GM10847 (cell line): ENCODE measurements around the gene LRTM2.

Experiments used
- POLR2A ChIP-seq: IDR thresholded peaks from 2 replicates; pipeline ENCODE4 v1.6.1; 2011; ENCODE audit not compliant: insufficient read length; ENCODE audit errors: extremely low read depth

Gene LRTM2

DNA sequence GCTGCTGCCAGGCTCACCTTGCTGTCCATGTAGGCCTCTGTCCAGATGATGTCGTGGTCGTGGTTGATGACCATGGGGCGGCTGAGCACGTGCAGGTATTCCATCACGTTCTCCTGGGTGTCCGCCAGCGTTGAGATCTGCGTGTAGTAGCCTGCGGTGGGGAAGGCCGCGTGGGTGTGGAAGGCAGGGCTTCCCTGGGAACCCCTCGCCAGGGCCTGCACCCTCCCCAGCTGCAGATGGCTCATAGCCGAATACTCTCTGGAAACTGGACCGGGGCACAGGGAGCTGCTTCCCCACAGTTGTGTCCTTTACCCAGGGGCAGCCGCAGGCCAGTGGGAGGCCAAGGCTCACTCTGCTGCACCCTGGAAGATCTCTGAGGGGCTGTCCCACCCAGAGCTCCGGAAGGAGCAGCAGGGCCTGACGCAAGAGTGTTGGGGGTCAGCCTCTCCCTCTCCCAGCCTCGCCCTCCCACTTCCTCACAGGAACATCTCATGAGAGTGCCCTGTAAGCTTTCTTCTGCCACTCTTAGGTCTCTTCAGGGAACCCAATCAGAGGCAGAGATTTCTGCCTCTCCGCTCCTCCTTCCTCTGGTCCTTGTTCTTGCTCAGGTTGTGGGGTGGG lies 62.6 kb downstream of the LRTM2 start:
- TF ChIP-seq POLR2A, result no peak

DNA sequence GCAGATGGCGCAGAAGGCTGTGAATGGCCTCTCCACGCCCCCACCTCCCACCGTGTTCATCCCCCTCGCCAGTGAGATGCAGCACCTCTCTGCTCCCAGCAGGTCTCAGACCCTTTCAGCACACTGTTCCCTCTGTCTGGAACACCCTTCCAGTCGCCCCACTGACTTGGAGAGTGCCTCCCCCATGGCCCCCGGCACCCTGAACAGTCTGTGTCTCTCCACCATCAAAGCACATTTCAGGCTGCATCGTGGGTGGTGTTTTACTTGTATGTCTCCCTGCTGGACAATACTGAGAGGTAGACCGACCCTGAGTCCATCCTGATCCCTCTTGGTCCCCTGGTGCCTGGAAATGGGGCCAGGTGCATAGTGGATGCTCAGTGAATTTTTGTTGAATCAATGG lies 63.1 kb downstream of the LRTM2 start:
- no peak for TF ChIP-seq POLR2A

DNA sequence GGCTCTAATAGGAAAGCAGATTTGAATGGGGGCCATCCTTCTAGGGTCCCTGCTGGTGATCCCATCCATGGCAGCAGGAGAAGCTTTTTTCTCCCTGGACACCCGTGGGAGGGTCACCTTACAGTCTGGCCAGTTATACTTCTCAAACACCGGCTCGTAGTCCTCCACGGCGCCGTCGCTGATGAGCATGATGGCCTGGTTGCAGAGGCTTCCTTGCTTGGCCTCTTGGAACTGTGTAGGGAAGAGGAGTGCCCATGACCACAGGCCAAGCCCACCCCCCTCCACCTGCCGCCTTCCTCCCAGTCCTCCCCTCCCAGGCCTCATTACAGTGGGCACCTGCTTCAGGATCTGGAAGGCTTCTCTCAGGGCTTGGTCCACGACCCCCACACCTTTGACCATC lies 64.3 kb downstream of the LRTM2 start:
- TF ChIP-seq POLR2A, result no peak

DNA sequence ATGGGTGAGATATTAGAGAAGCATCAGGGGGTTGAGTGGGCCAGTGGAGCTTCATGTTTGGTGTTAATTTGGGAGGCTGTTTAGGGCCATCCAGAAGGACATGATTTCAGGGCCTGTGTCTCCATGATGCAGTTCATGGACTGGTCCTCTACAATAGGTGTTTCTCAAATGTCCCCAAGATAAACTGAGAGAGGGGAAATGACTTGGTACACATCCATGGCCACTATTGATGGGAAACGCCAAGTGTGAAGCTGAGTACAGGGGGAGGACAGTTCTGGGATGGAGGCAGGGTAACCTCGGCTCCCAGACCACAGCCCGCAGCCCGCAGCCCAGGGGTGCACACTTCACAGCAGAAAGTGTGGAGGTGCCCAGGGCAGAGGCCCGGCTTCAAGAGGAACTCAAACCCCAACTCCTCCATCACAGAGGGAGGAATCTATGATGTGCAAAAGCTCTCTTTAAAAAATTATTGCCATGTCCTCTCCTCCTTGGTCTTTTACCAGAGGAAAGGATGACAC lies 64.8 kb downstream of the LRTM2 start:
- no peak for TF ChIP-seq POLR2A

DNA sequence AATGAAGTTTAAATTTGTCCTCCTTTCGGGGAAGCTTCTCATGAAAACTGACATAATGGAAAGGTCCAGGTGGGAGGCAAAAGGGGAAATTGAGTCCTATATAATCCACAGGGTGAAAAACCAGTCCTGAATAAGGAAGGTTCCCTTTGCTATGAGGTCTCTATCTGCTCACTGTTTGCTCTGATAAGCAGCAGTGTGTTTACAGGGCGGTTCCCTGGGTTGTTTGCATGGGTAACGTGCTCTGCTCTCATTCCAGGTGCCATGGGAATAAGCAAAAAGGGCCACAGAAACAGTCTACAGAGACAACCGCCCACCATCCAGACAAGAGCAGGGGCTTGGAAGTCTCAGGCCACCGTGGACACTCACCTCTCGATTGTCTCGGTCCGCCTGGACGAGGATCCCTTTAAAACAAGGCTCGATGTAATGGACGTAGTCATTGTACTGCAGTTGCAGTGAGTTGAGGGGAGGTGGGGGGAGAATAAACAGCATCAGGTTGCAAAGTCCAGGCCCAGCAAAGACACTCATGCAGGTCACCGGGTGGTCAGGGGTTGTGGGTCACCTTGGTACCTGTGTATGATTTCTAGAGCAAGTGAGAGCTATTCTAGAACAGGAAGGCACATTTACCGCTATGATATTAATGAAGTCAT lies 65.4 kb downstream of the LRTM2 start:
- no peak for TF ChIP-seq POLR2A
